HG03354 (cell line): ENCODE data around the gene PDCD11.
"Not testable (repeated sequence)": the region's sequence is repeated elsewhere in the genome, so short reads cannot be mapped to it uniquely, and the experiment has no call there.

Source experiments
- ATAC-seq: cut with Tn5 transposase; IDR thresholded peaks from one replicate; pipeline ENCODE4 v1.9.1; 2021; ENCODE audit warnings: mild to moderate bottlenecking; ENCODE audit not compliant: unreplicated experiment, poor library complexity, severe bottlenecking

Gene PDCD11

DNA sequence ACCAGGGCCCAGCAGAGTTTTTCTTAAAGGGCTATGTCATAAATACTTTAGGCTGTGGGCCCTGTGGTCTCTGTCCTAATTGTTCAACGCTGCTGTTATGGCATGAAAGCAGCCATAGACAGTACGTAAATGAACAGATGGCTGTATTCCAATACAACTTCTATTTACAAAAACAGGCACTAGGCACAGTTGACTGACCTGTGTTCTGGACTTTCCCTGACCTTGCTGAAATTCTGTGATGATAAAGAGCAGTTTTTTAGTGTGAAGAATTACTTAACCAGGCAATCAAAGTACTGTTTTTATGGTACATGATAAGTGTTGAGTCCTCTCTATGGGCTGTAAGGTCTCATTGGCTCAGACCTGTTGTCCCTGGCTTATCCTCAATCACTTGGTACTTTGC lies 17.1 kb downstream of the PDCD11 start:
- no peak for ATAC-seq

DNA sequence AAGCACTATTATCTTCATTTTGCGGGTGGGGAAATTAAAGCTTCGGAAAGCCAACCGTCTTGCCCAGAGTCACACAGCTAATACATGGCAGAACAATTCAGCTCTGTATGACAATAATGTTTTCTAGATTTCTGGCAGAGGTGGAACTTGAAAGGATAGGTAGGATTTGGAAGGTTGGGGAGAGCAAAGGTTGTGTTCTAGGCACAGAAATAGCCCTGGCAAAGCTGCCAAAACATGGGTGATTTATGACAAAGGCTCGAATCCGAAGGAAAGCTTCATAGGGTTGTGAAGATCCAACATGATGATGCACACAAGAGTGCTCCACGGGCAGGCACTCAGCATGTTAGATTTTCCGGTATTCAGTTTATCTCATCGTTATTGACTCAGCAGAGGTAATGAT lies 19.2 kb downstream of the PDCD11 start:
- no peak for ATAC-seq

DNA sequence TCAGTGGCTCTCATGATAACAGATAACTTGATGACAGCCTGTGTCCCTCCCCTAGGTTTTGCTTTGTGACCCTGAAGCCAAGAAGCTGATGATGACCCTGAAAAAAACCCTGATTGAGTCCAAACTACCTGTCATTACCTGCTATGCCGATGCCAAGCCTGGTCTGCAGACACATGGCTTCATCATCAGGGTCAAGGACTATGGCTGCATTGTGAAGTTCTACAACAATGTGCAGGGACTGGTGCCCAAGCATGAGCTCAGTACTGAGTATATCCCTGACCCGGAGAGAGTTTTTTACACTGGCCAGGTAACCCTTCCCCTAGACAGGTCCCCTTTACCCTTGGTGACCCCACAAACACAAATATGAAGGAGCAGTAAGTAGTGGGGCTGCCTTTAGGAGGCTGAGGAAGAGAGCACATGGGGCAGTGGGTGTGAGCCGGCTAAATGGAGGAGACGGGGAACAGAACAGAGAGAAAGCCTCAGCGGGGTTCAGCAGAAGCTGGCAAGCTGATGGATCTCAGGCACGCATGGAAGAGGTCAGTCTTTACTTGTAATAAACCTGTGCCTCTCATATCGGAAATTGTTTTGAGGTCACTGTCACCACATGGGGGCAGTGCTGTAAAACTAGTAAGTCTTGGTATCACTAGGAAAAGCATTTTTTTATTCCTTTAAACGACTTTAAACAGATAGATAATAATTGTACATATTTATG lies 20.2 kb downstream of the PDCD11 start:
- ATAC-seq: no peak

DNA sequence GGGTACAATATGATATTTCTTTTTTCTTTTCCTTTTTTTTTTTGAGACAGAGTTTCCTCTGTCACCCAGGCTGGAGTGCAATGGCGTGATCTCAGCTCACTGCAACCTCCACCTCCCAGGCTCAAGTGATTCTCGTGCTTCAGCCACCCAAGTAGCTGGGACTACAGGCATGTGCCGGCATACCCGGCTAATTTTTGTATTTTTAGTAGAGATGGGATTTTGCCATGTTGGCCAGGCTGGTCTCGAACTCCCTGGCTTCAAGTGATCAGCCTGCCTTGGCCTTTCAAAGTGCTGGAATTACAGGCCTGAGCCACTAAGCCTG lies 20.7 kb downstream of the PDCD11 start:
- not testable (repeated sequence) for ATAC-seq

DNA sequence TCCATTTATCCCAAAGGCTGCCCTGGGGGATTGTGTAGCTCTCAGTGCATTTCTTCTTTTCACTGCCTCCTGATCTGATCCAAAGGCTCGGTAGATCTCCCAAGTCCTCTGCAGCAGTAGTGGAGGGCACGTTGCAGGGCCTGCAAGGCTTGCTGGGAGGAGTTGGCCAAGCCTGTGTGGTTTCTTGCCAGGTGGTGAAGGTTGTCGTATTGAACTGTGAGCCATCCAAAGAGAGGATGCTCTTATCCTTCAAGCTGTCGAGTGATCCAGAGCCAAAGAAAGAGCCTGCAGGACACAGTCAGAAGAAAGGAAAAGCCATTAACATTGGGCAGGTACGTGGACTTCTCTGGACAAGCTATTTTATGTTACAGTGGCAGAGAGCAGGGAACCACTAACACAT lies 21.2 kb downstream of the PDCD11 start:
- no peak for ATAC-seq

DNA sequence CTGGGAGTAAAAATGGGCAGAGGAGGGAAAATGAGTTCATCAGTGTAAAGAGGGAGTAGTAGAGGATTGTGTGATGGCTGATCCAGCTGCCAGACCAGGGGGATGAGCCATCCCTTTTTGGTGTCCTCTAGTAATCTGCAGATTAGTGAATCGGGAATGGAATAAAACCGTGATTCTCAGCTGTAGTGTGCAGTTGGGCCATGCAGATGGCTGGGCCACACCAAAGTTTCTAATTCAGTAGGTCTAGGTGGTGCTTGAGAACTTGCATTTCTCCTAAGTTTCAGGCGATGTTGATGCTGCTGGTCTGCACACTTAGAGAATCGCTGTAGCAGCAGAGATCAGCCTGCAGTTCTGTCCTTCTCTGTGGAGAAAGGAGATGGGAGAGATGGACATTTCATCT lies 22.7 kb downstream of the PDCD11 start:
- no peak for ATAC-seq

DNA sequence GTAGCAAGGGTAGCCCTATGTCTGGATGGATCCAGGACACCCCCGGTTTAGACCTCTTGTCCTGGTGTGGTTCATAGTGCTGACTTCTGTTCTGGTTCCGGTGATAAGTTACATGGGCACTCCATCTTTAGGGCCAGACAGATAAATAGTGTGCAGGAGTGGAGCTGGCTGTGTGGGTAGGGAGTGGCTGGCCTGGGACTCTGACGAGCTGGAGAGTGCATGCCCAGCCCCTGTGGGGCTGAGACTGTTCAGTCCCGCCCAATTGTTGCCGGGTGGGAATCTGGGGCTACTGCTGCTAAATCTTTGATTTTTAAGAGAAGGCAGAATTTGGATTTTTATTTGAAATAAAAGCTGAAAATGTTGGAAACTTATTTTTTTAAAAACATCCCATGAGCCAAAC lies 27.3 kb downstream of the PDCD11 start:
- no peak for ATAC-seq

DNA sequence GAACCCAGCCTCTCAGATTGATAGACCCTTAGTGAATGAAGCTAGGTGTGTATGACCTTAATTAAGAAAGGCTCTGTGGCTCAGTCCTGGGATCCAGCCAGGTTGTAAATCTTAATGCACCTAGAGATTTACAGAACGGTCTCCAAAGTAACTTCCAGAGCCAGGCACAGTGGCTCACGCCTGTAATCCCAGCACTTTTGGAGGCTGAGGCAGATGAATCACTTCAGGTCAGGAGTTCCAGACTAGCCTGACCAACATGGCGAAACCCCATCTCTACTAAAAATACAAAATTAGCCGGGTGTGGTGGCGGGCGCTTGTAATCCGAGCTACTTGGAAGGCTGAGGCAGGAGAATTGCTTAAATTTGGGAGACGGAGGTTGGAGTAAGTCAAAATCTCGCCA lies 31.4 kb downstream of the PDCD11 start:
- ATAC-seq: no peak

DNA sequence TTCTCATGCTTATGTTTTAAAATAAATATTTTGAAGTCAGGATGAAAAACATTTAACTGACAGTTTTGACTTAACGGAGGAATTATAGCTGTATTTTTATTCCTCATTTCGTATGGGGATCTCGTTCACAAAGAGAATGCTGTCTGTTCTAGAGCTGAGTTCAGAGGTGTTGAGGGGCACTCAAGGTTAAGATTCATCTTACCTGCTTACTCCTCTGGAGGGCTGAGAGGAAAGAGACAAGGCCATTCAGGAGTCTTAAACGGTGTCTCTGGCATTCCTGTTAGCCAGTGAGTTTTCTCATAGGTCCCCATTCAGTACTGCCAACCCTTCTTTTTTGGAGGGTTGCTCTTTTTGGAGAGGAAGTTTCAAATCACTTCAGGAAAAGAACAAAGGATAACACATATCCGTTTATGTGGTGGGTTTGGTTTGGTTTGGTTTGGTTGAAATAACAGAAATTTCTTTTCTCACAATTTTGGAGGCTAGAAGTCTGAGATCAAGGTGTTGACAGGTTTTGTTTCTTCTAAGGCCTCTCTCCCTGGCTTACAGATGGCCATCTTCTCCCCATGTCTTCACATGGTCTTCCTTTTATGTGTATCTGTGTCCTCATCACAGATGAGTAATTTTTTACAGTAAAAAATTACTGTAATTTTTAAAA lies 32.7 kb downstream of the PDCD11 start:
- ATAC-seq: no peak

DNA sequence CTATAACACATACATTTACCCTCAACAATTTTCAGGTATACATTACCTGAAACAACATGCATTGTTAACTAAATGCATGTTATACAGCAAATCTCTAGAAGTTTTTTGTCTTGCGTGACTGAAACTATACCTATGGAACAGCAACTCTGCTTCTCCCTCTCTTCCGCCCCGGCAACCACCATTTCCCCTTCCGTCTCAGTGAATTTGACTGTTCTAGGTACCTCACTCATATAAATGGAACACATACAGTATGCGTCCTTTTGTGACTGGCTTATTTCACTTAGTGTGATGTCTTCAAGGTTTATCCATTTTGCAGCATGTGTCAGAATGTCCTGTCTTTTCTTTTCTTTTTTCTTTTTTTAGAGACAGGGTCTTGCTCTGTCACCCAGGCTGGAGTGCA lies 33.2 kb downstream of the PDCD11 start:
- no peak for ATAC-seq

DNA sequence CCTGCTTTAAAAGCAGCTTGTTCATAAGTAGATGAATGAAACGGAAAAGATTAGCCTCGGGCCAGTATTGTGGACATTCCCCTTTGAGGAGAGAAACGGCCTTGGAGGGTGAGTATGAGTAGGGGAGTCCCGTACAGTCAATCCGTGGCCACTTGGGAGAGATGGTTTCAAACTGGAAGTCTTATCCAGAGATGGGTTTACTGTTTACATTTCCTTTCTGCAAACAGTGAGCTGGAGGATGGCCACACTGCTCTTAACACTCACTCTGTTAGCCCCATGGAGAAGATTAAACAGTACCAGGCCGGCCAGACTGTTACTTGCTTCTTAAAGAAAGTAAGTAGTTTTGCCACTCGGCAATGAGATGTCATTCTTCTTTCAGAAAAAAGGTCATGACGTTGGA lies 35.5 kb downstream of the PDCD11 start:
- ATAC-seq: no peak

DNA sequence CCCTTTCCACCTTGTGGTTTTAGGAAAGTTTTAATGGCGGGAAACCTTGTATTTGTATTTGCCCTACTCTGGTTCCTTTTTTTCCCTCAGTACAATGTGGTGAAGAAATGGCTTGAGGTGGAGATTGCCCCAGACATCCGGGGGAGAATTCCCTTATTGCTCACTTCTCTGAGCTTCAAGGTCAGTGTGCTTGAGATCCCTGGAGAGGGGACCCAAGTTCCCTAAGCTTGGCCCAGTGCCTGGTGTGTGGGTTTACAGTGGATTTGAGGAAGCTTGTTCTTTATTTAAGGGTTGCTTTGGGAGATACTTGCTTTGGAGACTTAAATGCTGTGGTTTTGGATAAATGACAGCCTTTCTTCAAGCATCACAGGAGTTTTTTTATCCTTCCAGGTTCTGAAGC lies 37.4 kb downstream of the PDCD11 start:
- ATAC-seq: no peak

DNA sequence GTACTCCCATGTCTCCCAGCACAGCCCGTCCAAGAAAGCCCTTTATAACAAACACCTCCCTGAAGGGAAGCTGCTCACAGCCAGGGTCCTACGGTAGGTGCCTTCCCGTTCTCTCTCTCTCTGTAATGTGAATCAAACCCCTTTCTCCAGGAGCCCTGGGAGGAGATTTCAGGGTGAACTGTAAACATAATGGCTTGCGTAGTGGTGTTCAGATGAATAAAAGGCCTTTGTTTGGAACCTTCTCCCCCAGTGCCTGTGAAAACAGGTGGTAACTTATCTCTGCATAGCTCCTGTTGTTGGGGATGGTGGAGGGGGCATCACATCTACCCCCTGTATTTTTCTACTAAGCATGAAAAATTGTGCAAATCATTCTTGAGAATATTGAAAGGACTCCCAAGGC lies 43.4 kb downstream of the PDCD11 start:
- ATAC-seq: no peak

DNA sequence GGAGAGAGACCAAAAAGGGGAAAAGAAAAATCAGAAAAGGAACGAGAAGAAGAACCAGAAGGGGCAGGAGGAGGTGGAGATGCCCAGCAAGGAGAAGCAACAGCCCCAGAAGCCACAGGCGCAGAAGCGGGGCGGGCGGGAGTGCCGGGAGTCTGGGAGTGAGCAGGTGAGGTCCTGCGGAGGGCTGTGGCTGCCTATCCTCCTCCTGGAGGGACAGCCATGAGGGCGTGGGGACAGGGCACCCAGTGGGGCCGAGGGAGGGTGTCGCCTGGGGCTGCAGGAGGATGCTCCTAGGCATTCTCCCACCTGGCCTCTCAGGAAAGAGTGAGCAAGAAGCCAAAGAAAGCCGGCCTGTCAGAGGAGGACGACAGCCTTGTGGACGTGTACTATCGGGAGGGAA lies 44.0 kb downstream of the PDCD11 start:
- no peak for ATAC-seq

DNA sequence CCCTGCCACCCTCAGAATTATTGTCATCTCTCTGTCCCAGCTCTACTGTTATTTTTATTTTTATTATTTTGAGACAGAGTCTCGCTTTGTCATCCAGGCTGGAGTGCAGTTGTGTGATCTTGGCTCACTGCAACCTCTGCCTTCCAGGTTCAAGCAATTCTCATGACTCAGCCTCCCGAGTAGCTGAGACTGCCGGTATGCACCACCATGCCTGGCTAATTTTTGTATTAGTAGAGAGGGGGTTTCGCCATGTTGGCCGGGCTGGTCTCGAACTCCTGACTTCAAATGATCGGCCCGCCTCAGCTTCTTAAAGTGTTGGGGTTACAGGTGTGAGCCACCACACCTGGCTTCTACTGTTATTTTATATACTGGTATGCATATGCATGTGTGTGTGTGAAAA lies 44.8 kb downstream of the PDCD11 start:
- ATAC-seq: no peak

DNA sequence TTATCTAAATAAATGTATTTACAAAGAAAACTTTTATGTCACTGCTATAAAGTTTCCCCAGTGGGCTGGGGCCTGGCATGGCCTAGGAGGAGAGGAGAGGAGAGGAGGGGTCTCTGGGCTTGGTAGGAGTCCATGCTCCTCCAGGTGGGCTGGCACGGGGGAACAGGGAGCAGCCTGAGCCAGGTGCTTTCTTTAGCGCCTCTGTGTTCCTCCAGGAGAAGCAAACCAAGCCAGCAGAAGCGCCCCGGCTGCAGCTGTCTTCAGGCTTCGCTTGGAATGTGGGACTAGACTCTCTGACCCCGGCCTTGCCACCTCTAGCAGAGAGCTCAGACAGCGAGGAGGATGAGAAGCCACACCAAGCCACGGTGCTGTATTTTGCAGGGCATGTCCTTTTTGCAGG lies 45.2 kb downstream of the PDCD11 start:
- no peak for ATAC-seq

DNA sequence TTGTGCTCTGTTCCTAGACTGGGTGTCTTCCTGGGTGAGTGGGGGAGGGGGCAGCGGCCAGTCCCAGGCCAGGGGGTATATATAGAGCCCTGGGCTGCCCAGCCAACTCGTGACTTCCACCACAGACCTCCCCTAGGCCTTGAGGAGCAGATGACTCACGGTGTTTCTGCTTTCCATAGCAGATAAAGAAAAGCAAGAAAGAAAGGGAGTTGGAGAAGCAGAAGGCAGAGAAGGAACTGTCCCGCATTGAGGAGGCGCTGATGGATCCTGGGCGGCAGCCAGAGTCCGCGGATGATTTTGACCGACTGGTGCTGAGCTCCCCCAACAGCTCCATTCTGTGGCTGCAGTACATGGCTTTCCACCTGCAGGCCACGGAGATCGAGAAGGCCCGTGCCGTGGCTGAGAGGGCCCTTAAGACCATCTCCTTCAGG lies 45.6 kb downstream of the PDCD11 start:
- ATAC-seq: no peak

DNA sequence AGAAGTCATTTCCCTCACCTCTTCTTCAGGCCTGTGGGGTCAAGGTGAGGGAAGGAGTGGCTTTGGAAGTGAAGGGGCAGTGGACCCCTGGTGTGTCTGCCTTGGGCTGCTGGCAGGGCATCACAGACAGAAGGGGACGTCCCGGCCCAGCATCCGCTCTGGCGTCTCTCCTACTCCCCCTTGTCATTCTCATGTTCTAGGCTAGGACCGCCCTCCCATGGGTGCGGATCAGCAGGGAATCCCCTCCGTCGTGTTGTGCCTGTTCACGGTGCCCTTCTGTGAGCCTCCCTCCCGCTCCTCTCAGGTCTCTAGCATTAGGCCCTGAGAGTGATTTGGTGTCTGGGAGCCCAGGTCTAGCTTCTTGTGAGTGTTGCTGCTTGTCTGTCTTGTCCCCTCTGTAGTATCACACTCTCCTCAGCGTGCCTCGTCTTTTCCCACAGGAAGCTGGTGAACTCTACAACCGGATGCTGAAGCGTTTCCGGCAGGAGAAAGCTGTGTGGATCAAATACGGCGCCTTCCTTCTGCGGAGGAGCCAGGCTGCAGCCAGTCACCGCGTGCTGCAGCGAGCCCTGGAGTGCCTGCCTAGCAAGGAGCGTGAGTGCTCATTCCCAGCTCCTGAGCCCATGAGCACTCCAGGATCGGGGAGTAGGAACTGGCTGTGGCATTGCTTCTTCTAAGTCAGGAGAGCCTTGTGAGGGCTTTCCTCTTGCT lies 47.2 kb downstream of the PDCD11 start:
- no peak for ATAC-seq

DNA sequence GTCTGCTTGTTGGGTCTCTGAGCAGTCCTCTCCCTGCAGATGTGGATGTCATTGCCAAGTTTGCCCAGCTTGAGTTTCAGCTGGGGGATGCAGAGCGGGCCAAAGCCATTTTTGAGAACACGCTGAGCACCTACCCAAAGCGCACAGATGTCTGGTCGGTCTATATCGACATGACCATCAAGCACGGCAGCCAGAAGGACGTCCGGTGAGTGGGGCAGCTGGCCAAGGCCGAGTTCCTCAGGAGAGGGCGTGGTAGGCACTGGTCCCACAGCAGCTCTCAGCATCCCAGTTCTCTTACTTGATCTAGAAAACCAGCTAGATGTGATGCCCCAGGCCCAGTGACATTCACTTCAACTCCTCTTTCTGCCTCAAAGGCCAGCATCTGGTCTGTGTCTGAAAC lies 48.1 kb downstream of the PDCD11 start:
- ATAC-seq: no peak

DNA sequence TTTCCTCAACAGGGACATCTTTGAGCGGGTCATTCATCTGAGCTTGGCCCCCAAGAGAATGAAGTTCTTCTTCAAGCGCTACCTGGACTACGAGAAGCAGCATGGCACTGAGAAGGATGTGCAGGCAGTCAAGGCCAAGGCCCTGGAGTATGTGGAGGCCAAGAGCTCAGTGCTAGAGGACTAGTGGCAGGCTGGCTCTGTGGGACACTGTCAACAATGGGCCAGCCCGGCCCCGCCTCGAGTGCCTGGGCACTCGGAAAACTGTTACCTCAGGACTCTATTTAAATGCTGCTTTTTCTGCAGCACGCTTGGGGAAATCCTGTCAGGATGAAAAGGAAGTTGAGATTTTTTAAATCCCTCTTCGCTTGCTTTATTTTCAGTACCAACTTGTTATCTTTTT lies 48.9 kb downstream of the PDCD11 start:
- no peak for ATAC-seq
